Astrocyte of the spinal cord (primary cell): Measurements from ENCODE around the gene KCNE1.
"Not testable (repeated sequence)": the region's sequence is repeated elsewhere in the genome, so short reads cannot be mapped to it uniquely, and the experiment has no call there.

Experiments used
- DNase-seq: peaks from one replicate; pipeline ENCODE4 v3.0.0; 2011; ENCODE audit warnings: low read depth, low spot score
- H3K4me3 ChIP-seq: 2 replicates; pipeline ENCODE4 v1.5.1; 2011; ENCODE audit warnings: low read depth, mild to moderate bottlenecking, low read length, moderate library complexity
- in situ Hi-C: cut with HindIII; loops from 2 replicates; pipeline ENCODE4 v1.10.0; 2017; ENCODE audit warnings: low sequenced_read_pairs

Gene KCNE1

GRCh38 chr21:34456180-34456579 lies 55.8 kb downstream of the KCNE1 start:
- not testable (repeated sequence) for H3K4me3 ChIP-seq, DNase-seq

GRCh38 chr21:34455628-34456027 lies 56.4 kb downstream of the KCNE1 start:
- in situ Hi-C loops, H3K4me3 ChIP-seq, DNase-seq: not testable (repeated sequence)

More at GRCh38 chr21:34456180-34456579, 55.8 kb downstream of the KCNE1 start:
- in situ Hi-C loops, result not testable (repeated sequence)

GRCh38 chr21:34447018-34447417 lies 65.0 kb downstream of the KCNE1 start:
- H3K4me3 ChIP-seq, DNase-seq, in situ Hi-C loops: not testable (repeated sequence)

- DNase-seq, H3K4me3 ChIP-seq, in situ Hi-C loops: not testable (repeated sequence)
Observed at GRCh38 chr21:34443486-34443885, 68.5 kb downstream of the KCNE1 start.

GRCh38 chr21:34429710-34430109 lies 82.3 kb downstream of the KCNE1 start:
- DNase-seq, H3K4me3 ChIP-seq, in situ Hi-C loops: not testable (repeated sequence)

GRCh38 chr21:34428441-34428840 lies 83.6 kb downstream of the KCNE1 start:
- H3K4me3 ChIP-seq, DNase-seq, in situ Hi-C loops: not testable (repeated sequence)

- in situ Hi-C loops, DNase-seq, H3K4me3 ChIP-seq: not testable (repeated sequence)
Observed at GRCh38 chr21:34427339-34427738, 84.7 kb downstream of the KCNE1 start.

- in situ Hi-C loops, DNase-seq, H3K4me3 ChIP-seq: not testable (repeated sequence)
Observed at GRCh38 chr21:34423805-34424204, 88.2 kb downstream of the KCNE1 start, which contains the start of gene SMIM34. TSS of gene SMIM34 (minus strand) at chr21:34423951. CDS start at chr21:34423839, 112 bp downstream.

- DNase-seq, in situ Hi-C loops, H3K4me3 ChIP-seq: not testable (repeated sequence)
Observed at GRCh38 chr21:34417448-34418077, 94.4 kb downstream of the KCNE1 start.

GRCh38 chr21:34407294-34407693 lies 104.7 kb downstream of the KCNE1 start:
- H3K4me3 ChIP-seq, DNase-seq, in situ Hi-C loops: not testable (repeated sequence)

- in situ Hi-C loops, H3K4me3 ChIP-seq: not testable (repeated sequence)
Observed at GRCh38 chr21:34406676-34407075, 105.3 kb downstream of the KCNE1 start.

GRCh38 chr21:34406102-34406501 lies 105.9 kb downstream of the KCNE1 start:
- in situ Hi-C loops, DNase-seq: not testable (repeated sequence)

More at GRCh38 chr21:34406676-34407075, 105.3 kb downstream of the KCNE1 start:
- not testable (repeated sequence) for DNase-seq

GRCh38 chr21:34405686-34406085 lies 106.3 kb downstream of the KCNE1 start:
- H3K4me3 ChIP-seq, in situ Hi-C loops, DNase-seq: not testable (repeated sequence)

More at GRCh38 chr21:34406102-34406501, 105.9 kb downstream of the KCNE1 start:
- not testable (repeated sequence) for H3K4me3 ChIP-seq

GRCh38 chr21:34404742-34405141 lies 107.3 kb downstream of the KCNE1 start:
- H3K4me3 ChIP-seq, in situ Hi-C loops, DNase-seq: not testable (repeated sequence)

GRCh38 chr21:34400522-34400921 lies 111.5 kb downstream of the KCNE1 start:
- DNase-seq, H3K4me3 ChIP-seq, in situ Hi-C loops: not testable (repeated sequence)
